NCI-H524 treated with DMSO at 0.1 percent for 48 hours (cell line): ENCODE data around the gene GRM7.

ENCODE experiments used
- DNase-seq: peaks from one replicate; lab custom pipeline; 2025; lab: John Stamatoyannopoulos, UW

GRM7 gene

GRCh38 chr3:7720649-7721297 lies 859.9 kb downstream of the GRM7 start:
- no peak for DNase-seq

GRCh38 chr3:7721869-7722268 lies 861.0 kb downstream of the GRM7 start:
- DNase-seq = no peak

GRCh38 chr3:7728566-7729519 lies 867.9 kb downstream of the GRM7 start:
- no peak for DNase-seq

GRCh38 chr3:7733933-7734332 lies 873.0 kb downstream of the GRM7 start:
- DNase-seq = no peak

- no peak for DNase-seq
These were observed 873.5 kb downstream of the GRM7 start for GRCh38 chr3:7734456-7734855.

- DNase-seq = no peak
These were observed 876.3 kb downstream of the GRM7 start for GRCh38 chr3:7737263-7737662.

- DNase-seq = no peak
These were observed 878.8 kb downstream of the GRM7 start for GRCh38 chr3:7739754-7740153.

- no peak for DNase-seq
These were observed 879.5 kb downstream of the GRM7 start for GRCh38 chr3:7740458-7740857.

GRCh38 chr3:7744850-7745249 lies 883.9 kb downstream of the GRM7 start:
- no peak for DNase-seq

- DNase-seq = no peak
These were observed 884.8 kb downstream of the GRM7 start for GRCh38 chr3:7745711-7746110.

GRCh38 chr3:7749931-7750695 lies 889.2 kb downstream of the GRM7 start:
- no peak for DNase-seq

- no peak for DNase-seq
These were observed 891.1 kb downstream of the GRM7 start for GRCh38 chr3:7752005-7752404.

GRCh38 chr3:7754653-7755441 lies 893.9 kb downstream of the GRM7 start:
- no peak for DNase-seq

GRCh38 chr3:7759630-7760029 lies 898.7 kb downstream of the GRM7 start:
- no peak for DNase-seq

GRCh38 chr3:7760718-7761117 lies 899.8 kb downstream of the GRM7 start:
- no peak for DNase-seq

- peak; percentile 87 for DNase-seq
These were observed 903.2 kb downstream of the GRM7 start for GRCh38 chr3:7764115-7764514.

GRCh38 chr3:7766530-7766929 lies 905.6 kb downstream of the GRM7 start:
- no peak for DNase-seq

- no peak for DNase-seq
These were observed 918.4 kb downstream of the GRM7 start for GRCh38 chr3:7779331-7779730.

- no peak for DNase-seq
These were observed 920.5 kb downstream of the GRM7 start for GRCh38 chr3:7781395-7781794.

- DNase-seq = no peak
These were observed 927.2 kb downstream of the GRM7 start for GRCh38 chr3:7787871-7788828.

GRCh38 chr3:7788881-7789280 lies 928.0 kb downstream of the GRM7 start:
- no peak for DNase-seq
